A673 (cell line): ENCODE data around the gene SCAMP4.

ENCODE experiments used
- EZH2 ChIP-seq: fragments of 200-600 bp; sonication (generic); IDR thresholded peaks from 2 replicates; pipeline ENCODE4 v1.6.1; 2017; ENCODE audit warnings: borderline replicate concordance, low read depth, mild to moderate bottlenecking, mixed read lengths, antibody characterized with exemption, low read length; ENCODE audit not compliant: poor library complexity, severe bottlenecking
- TF ChIP-seq, protein P1 (sequence below): fragments of 300-800, 200-600 bp; sonication (generic); conservative IDR thresholded peaks from 2 replicates; pipeline ENCODE4 v1.5.1; 2017; ENCODE audit warnings: low read depth, mild to moderate bottlenecking, antibody characterized with exemption, low read length, moderate library complexity, mixed read lengths

GRCh38 chr19:1933942-1934341, 28.7 kb downstream of the SCAMP4 start:
- TF ChIP-seq, protein P1, sequence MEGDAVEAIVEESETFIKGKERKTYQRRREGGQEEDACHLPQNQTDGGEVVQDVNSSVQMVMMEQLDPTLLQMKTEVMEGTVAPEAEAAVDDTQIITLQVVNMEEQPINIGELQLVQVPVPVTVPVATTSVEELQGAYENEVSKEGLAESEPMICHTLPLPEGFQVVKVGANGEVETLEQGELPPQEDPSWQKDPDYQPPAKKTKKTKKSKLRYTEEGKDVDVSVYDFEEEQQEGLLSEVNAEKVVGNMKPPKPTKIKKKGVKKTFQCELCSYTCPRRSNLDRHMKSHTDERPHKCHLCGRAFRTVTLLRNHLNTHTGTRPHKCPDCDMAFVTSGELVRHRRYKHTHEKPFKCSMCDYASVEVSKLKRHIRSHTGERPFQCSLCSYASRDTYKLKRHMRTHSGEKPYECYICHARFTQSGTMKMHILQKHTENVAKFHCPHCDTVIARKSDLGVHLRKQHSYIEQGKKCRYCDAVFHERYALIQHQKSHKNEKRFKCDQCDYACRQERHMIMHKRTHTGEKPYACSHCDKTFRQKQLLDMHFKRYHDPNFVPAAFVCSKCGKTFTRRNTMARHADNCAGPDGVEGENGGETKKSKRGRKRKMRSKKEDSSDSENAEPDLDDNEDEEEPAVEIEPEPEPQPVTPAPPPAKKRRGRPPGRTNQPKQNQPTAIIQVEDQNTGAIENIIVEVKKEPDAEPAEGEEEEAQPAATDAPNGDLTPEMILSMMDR: no peak
- TF ChIP-seq EZH2: no peak
